MM.1S (cell line): ENCODE results near the gene PSMC3.
A peak's percentile ranks its signal among the peaks of the same experiment; 100 is the strongest.

Experiments
- DNase-seq: peaks from one replicate; pipeline ENCODE4 v3.0.0-alpha.2; 2015
- H2AFZ ChIP-seq: fragments of 300-600 bp; sonication (generic); 2 replicates; pipeline ENCODE4 v1.6.0; 2016; ENCODE audit warnings: antibody characterized with exemption, low read length
- H3F3A ChIP-seq: fragments of 300-600 bp; sonication (generic); 2 replicates; pipeline ENCODE4 v1.6.1; 2016; ENCODE audit warnings: mild to moderate bottlenecking, antibody characterized with exemption, low read length, moderate library complexity, mixed read lengths; ENCODE audit not compliant: insufficient read depth
- H3K27ac ChIP-seq: fragments of 300-600 bp; sonication (generic); 2 replicates; pipeline ENCODE4 v1.5.1; 2016; ENCODE audit warnings: mild to moderate bottlenecking, low read length
- H3K27me3 ChIP-seq: fragments of 300-600 bp; sonication (generic); replicated peaks from 2 replicates; pipeline ENCODE4 v1.6.0; 2016; ENCODE audit warnings: low read length; ENCODE audit not compliant: insufficient read depth
- H3K36me3 ChIP-seq: fragments of 300-600 bp; sonication (generic); replicated peaks from 2 replicates; pipeline ENCODE4 v1.6.1; 2016; ENCODE audit warnings: mild to moderate bottlenecking, low read length, mixed read lengths; ENCODE audit not compliant: insufficient read depth
- H3K4me1 ChIP-seq: fragments of 300-600 bp; sonication (generic); 2 replicates; pipeline ENCODE4 v1.6.1; 2016; ENCODE audit warnings: low read length, mixed read lengths
- H3K4me2 ChIP-seq: fragments of 300-600 bp; sonication (generic); 2 replicates; pipeline ENCODE4 v1.6.0; 2016; ENCODE audit warnings: low read depth, low read length
- H3K4me3 ChIP-seq: fragments of 300-600 bp; sonication (generic); 2 replicates; pipeline ENCODE4 v1.5.1; 2016; ENCODE audit warnings: low read length, mixed read lengths
- H3K79me2 ChIP-seq: fragments of 300-600 bp; sonication (generic); 2 replicates; pipeline ENCODE4 v1.6.1; 2016; ENCODE audit warnings: mixed run types, low read length, mixed read lengths
- H3K9ac ChIP-seq: fragments of 300-600 bp; sonication (generic); 2 replicates; pipeline ENCODE4 v1.6.1; 2016; ENCODE audit warnings: low read length, mixed read lengths
- H3K9me2 ChIP-seq: fragments of 300-600 bp; sonication (generic); replicated peaks from 2 replicates; pipeline ENCODE4 v1.6.1; 2016; ENCODE audit warnings: mild to moderate bottlenecking, low read length, mixed read lengths; ENCODE audit not compliant: insufficient read depth
- H3K9me3 ChIP-seq: fragments of 300-600 bp; sonication (generic); replicated peaks from 2 replicates; pipeline ENCODE4 v1.6.1; 2016; ENCODE audit warnings: mild to moderate bottlenecking, low read length, mixed read lengths; ENCODE audit not compliant: insufficient read depth
- H4K20me1 ChIP-seq: fragments of 300-600 bp; sonication (generic); 2 replicates; pipeline ENCODE4 v1.6.1; 2016; ENCODE audit warnings: mild to moderate bottlenecking, low read length, moderate library complexity, mixed read lengths; ENCODE audit not compliant: insufficient read depth
- CTCF ChIP-seq: fragments of 300-600 bp; sonication (generic); IDR thresholded peaks from 2 replicates; pipeline ENCODE4 v1.5.1; 2016; ENCODE audit warnings: antibody characterized with exemption, low read length, mixed read lengths
- EZH2 ChIP-seq: fragments of 300-600 bp; sonication (generic); optimal IDR thresholded peaks from 2 replicates; pipeline ENCODE3; 2017; ENCODE audit warnings: low read depth, mild to moderate bottlenecking, antibody characterized with exemption, low read length, mixed read lengths
- EZH2phosphoT487 ChIP-seq: fragments of 300-600 bp; sonication (generic); IDR thresholded peaks from 2 replicates; pipeline ENCODE4 v1.6.1; 2018; ENCODE audit warnings: antibody characterized with exemption, low read length

Gene PSMC3

GRCh38 chr11:47395223-47396048, 30.8 kb downstream of the PSMC3 start:
- H3K27ac ChIP-seq, result peak overlapping the region; percentile 59; the same call in 1 of the 2 replicates
- peak overlapping the region; percentile 63 for H3K9ac ChIP-seq
- no peaks in the 10 kb centered on the region for H4K20me1 ChIP-seq
- TF ChIP-seq CTCF, result no peak
- no peak for TF ChIP-seq EZH2phosphoT487
- no peak for TF ChIP-seq EZH2
- peak overlapping the region; percentile 56; the same call in 1 of the 2 replicates for H3K4me2 ChIP-seq
- no peak for DNase-seq
- no peaks in the 10 kb centered on the region for H3F3A ChIP-seq
- H3K27me3 ChIP-seq, result no peaks in the 10 kb centered on the region
- no peaks in the 10 kb centered on the region for H3K9me3 ChIP-seq
- H3K79me2 ChIP-seq, result no peaks in the 10 kb centered on the region
- H3K4me3 ChIP-seq, result peak overlapping the region; percentile 29; the same call in 1 of the 2 replicates
- peak overlapping the region; percentile 86 for H2AFZ ChIP-seq
- H3K36me3 ChIP-seq, result no peaks in the 10 kb centered on the region
- H3K4me1 ChIP-seq, result peaks cover 33% of the 10 kb centered on the region
- no peaks in the 10 kb centered on the region for H3K9me2 ChIP-seq

- no peaks in the 10 kb centered on the region for H4K20me1 ChIP-seq
- DNase-seq, result peak; percentile 43
- peak overlapping the region; percentile 56; the same call in 1 of the 2 replicates for H3K4me2 ChIP-seq
- H3K4me3 ChIP-seq, result peak overlapping the region; percentile 29; the same call in 1 of the 2 replicates
- peak overlapping the region; percentile 63 for H3K9ac ChIP-seq
- no peaks in the 10 kb centered on the region for H3F3A ChIP-seq
- H3K79me2 ChIP-seq, result no peaks in the 10 kb centered on the region
- H3K27ac ChIP-seq, result peak overlapping the region; percentile 59; the same call in 1 of the 2 replicates
- TF ChIP-seq EZH2phosphoT487 (no peak), CTCF (no peak)
- peaks cover 31% of the 10 kb centered on the region for H3K4me1 ChIP-seq
- peak overlapping the region; percentile 86 for H2AFZ ChIP-seq
- no peaks in the 10 kb centered on the region for H3K27me3 ChIP-seq
- H3K36me3 ChIP-seq, result no peaks in the 10 kb centered on the region
- no peaks in the 10 kb centered on the region for H3K9me3 ChIP-seq
- H3K9me2 ChIP-seq, result no peaks in the 10 kb centered on the region
Measured at GRCh38 chr11:47394322-47395222, 31.7 kb downstream of the PSMC3 start.

GRCh38 chr11:47394050-47394321, 32.3 kb downstream of the PSMC3 start:
- Histone ChIP-seq H3K27ac (no peak overlapping the region), H3K79me2 (no peaks in the 10 kb centered on the region), H3K4me3 (no peak overlapping the region), H4K20me1 (no peaks in the 10 kb centered on the region), H3F3A (no peaks in the 10 kb centered on the region), H3K36me3 (no peaks in the 10 kb centered on the region), H3K4me1 (peaks cover 31% of the 10 kb centered on the region), H3K27me3 (no peaks in the 10 kb centered on the region), H3K9ac (no peak overlapping the region), H3K4me2 (peak overlapping the region; percentile 56; the same call in 1 of the 2 replicates), H2AFZ (peak overlapping the region; percentile 86), H3K9me3 (no peaks in the 10 kb centered on the region), H3K9me2 (no peaks in the 10 kb centered on the region)
- no peak for TF ChIP-seq CTCF
- TF ChIP-seq EZH2, result no peak
- no peak for TF ChIP-seq EZH2phosphoT487
- DNase-seq, result no peak
